OCI-LY7 (cell line): ENCODE measurements around the gene RAC2.

Experiments used
- EZH2phosphoT487 ChIP-seq: fragments of 200-600 bp; sonication (generic); IDR thresholded peaks from 2 replicates; pipeline ENCODE4 v1.6.1; 2018; ENCODE audit warnings: low read depth, borderline replicate concordance, mild to moderate bottlenecking, mixed run types, antibody characterized with exemption, low read length, moderate library complexity, mixed read lengths
- TF ChIP-seq, protein P1 (sequence below): fragments of 200-600 bp; sonication (generic); conservative IDR thresholded peaks from 2 replicates; pipeline ENCODE4 v1.5.1; 2014; ENCODE audit warnings: mild to moderate bottlenecking, antibody characterized with exemption, low read length, moderate library complexity, mixed read lengths

DNA sequence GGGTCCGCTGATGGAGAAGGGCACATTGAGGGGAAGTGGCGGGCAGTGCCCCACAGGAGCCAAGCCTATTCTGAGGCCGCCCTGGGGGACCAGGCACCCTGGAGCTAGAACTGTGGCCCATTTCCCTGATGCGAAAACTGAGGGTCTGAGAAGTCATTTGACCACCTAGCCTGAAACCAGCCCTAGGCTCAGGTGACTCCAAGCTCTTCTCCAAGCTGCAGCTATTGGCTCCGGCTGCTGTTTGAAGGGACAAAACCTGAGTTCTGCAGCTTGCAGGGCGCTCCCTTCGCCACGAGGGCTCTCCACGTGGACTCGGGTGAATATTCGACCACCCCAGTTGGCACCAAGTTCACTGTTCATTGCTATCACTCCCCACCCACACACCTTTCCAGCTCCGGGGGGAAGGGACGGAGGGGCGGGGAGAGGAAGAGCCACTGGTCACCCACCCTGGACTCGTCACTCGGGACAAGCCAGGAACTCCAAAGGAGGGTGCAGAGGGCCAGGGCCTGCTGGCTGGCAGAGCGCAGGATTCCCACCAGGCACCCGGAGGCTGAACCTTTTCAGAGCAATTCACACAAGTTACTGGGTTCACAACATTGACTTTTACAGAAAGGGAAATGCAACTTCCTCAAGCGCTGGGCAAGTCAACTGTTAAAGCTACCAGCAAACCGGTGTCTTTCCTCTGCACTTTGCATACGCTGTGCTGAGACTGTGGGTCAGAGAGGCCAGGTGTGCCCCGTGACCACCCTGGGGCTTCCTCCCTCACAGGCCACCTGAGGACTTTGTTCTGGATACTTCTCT is 1.1 kb upstream of the RAC2 start:
- TF ChIP-seq, protein P1, sequence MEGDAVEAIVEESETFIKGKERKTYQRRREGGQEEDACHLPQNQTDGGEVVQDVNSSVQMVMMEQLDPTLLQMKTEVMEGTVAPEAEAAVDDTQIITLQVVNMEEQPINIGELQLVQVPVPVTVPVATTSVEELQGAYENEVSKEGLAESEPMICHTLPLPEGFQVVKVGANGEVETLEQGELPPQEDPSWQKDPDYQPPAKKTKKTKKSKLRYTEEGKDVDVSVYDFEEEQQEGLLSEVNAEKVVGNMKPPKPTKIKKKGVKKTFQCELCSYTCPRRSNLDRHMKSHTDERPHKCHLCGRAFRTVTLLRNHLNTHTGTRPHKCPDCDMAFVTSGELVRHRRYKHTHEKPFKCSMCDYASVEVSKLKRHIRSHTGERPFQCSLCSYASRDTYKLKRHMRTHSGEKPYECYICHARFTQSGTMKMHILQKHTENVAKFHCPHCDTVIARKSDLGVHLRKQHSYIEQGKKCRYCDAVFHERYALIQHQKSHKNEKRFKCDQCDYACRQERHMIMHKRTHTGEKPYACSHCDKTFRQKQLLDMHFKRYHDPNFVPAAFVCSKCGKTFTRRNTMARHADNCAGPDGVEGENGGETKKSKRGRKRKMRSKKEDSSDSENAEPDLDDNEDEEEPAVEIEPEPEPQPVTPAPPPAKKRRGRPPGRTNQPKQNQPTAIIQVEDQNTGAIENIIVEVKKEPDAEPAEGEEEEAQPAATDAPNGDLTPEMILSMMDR = no peak
- TF ChIP-seq EZH2phosphoT487 = no peak
